B cell (primary cell): ENCODE data around the gene PAQR4. TPM values are rescaled to one million over a fixed set of nuclear protein-coding genes. Genes with fewer than 3 reads are reported as not detected.

Source experiments
- ATAC-seq: fragments of 200-7000 bp; cut with Tn5 transposase; one replicate; pipeline ENCODE4 v1.10.0; 2021; ENCODE audit warnings: low read depth, mild to moderate bottlenecking, moderate number of reproducible peaks, moderate library complexity
- CTCF ChIA-PET: fragments of 350-600 bp; sonication (Branson Sonifier 250); formaldehyde crosslinking; loops from one replicate; lab custom pipeline; 2021; ENCODE audit warnings: antibody characterized with exemption, inconsistent platforms; lab: Charles Lee
- POLR2A ChIA-PET: fragments of 350-600 bp; sonication (Branson Sonifier 250); formaldehyde crosslinking; loops from one replicate; lab custom pipeline; 2021; ENCODE audit warnings: antibody characterized with exemption; lab: Charles Lee
- DNase-seq: peaks from one replicate; pipeline ENCODE4 v3.0.0; 2013
- H2AFZ ChIP-seq: 2 replicates; pipeline ENCODE4 v1.6.1; 2012; ENCODE audit warnings: mild to moderate bottlenecking, low read depth, low read length; ENCODE audit not compliant: insufficient read depth, poor library complexity, severe bottlenecking
- H3K27ac ChIP-seq, 2 donors: 1 replicate in 1 of 2; 2 replicates in 1 of 2; pipeline ENCODE4 v1.5.1; 2012 to 2013; ENCODE audit warnings: low read length in 2 of 2, mild to moderate bottlenecking in 2 of 2, moderate library complexity in 1 of 2
- H3K27me3 ChIP-seq, 4 experiments: fragments of 200-600 bp in 1 of 4; sonication (generic) in 1 of 4; replicated peaks in 1 of 4; 1 replicate in 2 of 4; 2 replicates in 2 of 4; pipeline versions ENCODE4 v1.6.1 to v1.7.0; 2013 to 2016; ENCODE audit warnings: low read length in 3 of 4, mild to moderate bottlenecking in 2 of 4, mixed read lengths in 1 of 4, moderate library complexity in 1 of 4; ENCODE audit not compliant: insufficient read depth in 4 of 4, control insufficient read depth in 3 of 4; ENCODE audit errors: control extremely low read depth in 1 of 4
- H3K36me3 ChIP-seq, 2 experiments: replicated peaks in 1 of 2; 1 replicate in 1 of 2; 2 replicates in 1 of 2; pipeline versions ENCODE4 v1.6.1 to v1.7.1; 2013; ENCODE audit warnings: low read length in 1 of 2; ENCODE audit not compliant: insufficient read depth in 2 of 2, control insufficient read depth in 1 of 2; ENCODE audit errors: control extremely low read depth in 1 of 2, extremely low read depth in 1 of 2
- H3K4me1 ChIP-seq, 2 donors: fragments of 200-600 bp in 1 of 2; sonication (generic) in 1 of 2; 1 replicate in 1 of 2; 2 replicates in 1 of 2; pipeline versions ENCODE4 v1.5.1 to v1.6.1; 2013 to 2017; ENCODE audit warnings: low read length in 2 of 2; ENCODE audit not compliant: control insufficient read depth in 2 of 2, insufficient read depth in 2 of 2
- H3K4me2 ChIP-seq: replicated peaks from 2 replicates; pipeline ENCODE3; 2012; ENCODE audit warnings: mild to moderate bottlenecking, low read depth, low read length; ENCODE audit not compliant: poor library complexity, severe bottlenecking
- H3K4me3 ChIP-seq, 5 experiments: fragments of 200-600 bp in 1 of 5; sonication (generic) in 1 of 5; 1 replicate in 3 of 5; 2 replicates in 2 of 5; pipeline versions ENCODE4 v1.5.1 to v1.7.0; 2011 to 2016; ENCODE audit warnings: low read length in 4 of 5, mild to moderate bottlenecking in 4 of 5, low read depth in 2 of 5, control low read depth in 1 of 5, moderate library complexity in 1 of 5; ENCODE audit not compliant: insufficient read depth in 1 of 5; ENCODE audit errors: control extremely low read depth in 1 of 5, extremely low read depth in 1 of 5
- H3K79me2 ChIP-seq: fragments of 200-600 bp; sonication (generic); one replicate; pipeline ENCODE4 v1.6.0; 2016; ENCODE audit warnings: low read length; ENCODE audit not compliant: control insufficient read depth, insufficient read depth
- H3K9ac ChIP-seq: fragments of 200-600 bp; sonication (generic); 2 replicates; pipeline ENCODE4 v1.6.1; 2017; ENCODE audit warnings: mild to moderate bottlenecking, low read length, moderate library complexity
- H3K9me3 ChIP-seq, 3 donors: one replicate each; pipeline versions ENCODE4 v1.6.1 to v1.7.1; 2013; ENCODE audit warnings: low read length in 2 of 3; ENCODE audit not compliant: control insufficient read depth in 2 of 3, insufficient read depth in 1 of 3; ENCODE audit errors: control extremely low read depth in 1 of 3
- H4K20me1 ChIP-seq: 2 replicates; pipeline ENCODE4 v1.6.0; 2012; ENCODE audit warnings: mild to moderate bottlenecking, low read length; ENCODE audit not compliant: insufficient read depth, control insufficient read depth, poor library complexity, severe bottlenecking
- H3K27ac Mint-ChIP-seq: one replicate; pipeline ENCODE4 v1.8.0; 2021; ENCODE audit warnings: mixed read lengths
- H3K27me3 Mint-ChIP-seq: one replicate; pipeline ENCODE4 v1.8.0; 2021; ENCODE audit warnings: mixed read lengths
- H3K4me1 Mint-ChIP-seq: one replicate; pipeline ENCODE4 v1.8.0; 2021; ENCODE audit warnings: mixed read lengths
- H3K4me3 Mint-ChIP-seq: one replicate; pipeline ENCODE4 v1.8.0; 2021; ENCODE audit warnings: mixed read lengths
- H3K9me3 Mint-ChIP-seq: one replicate; pipeline ENCODE4 v1.8.0; 2022; ENCODE audit warnings: mixed read lengths; ENCODE audit not compliant: insufficient read depth
- CTCF ChIP-seq: fragments of 200-600 bp; IDR thresholded peaks from one replicate; pipeline ENCODE4 v1.8.0; 2022; ENCODE audit warnings: antibody characterized with exemption, mild to moderate bottlenecking
- EZH2 ChIP-seq: IDR thresholded peaks from 2 replicates; pipeline ENCODE4 v1.6.1; 2012; ENCODE audit warnings: borderline replicate concordance, low read depth, mild to moderate bottlenecking, moderate library complexity, low read length; ENCODE audit not compliant: insufficient read depth, poor library complexity, severe bottlenecking
- WGBS: methylation state at CpG from one replicate; pipeline ENCODE4 v1.1.5; 2013; ENCODE audit warnings: missing lambda C conversion rate; ENCODE audit not compliant: insufficient coverage; 5-methylcytosine and 5-hydroxymethylcytosine counted together
- intact Hi-C: fragments of 100-400 bp; cut with micrococcal nuclease; formaldehyde crosslinking; loops from one replicate; pipeline ENCODE4 v1.10.0; 2022
- polyA plus RNA-seq: library from polyadenylated mRNA; depleted of rRNA; stranded (reverse); fragments of >200 nt; gene quantifications from 2 replicates; pipeline ENCODE4 v1.2.3, GENCODE V29; 2012
- total RNA-seq, 2 donors: library from RNA; stranded (reverse); fragments of 120-200 nt in 1 of 2; gene quantifications; 1 replicate in 1 of 2; 2 replicates in 1 of 2; pipeline versions ENCODE4 v1.2.3 to v1.2.4, GENCODE V29; 2013 to 2022

PAQR4 gene
- total and polyA plus RNA-seq, 2 donors (not counting 1 experiment from before 2014, with no cell fraction given): 2.6 to 2.8 TPM

- Histone ChIP-seq H3K36me3 (peaks cover 0 to 26% of the 10 kb centered on the region in 2 experiments), H3K9ac (no peak overlapping the region), H3K4me2 (no peak overlapping the region), H3K27ac (no peak overlapping the region), H3K9me3 (no peaks in the 10 kb centered on the region), H3K4me1 (no peaks in the 10 kb centered on the region), H4K20me1 (no peaks in the 10 kb centered on the region), H3K27me3 (no peaks in the 10 kb centered on the region), H3K4me3 (no peak overlapping the region), H3K79me2 (peaks cover 5% of the 10 kb centered on the region), H2AFZ (no peak overlapping the region)
- WGBS: 95% methylated on average over 29 of the region's 30 CpGs
- ATAC-seq: no peak
- ChIA-PET CTCF (no interaction called here), POLR2A (no interaction called here)
- Mint-ChIP-seq H3K9me3 (no peaks in the 10 kb centered on the region), H3K27me3 (no peaks in the 10 kb centered on the region), H3K27ac (no peak overlapping the region), H3K4me3 (no peak overlapping the region), H3K4me1 (no peaks in the 10 kb centered on the region)
- no peak for DNase-seq
- TF ChIP-seq CTCF: no peak
- TF ChIP-seq EZH2: no peak
- intact Hi-C loops: no loop called here
These were observed 36.0 kb upstream of the PAQR4 start for GRCh38 chr16:2933136-2933535.

GRCh38 chr16:2933701-2934100, 35.4 kb upstream of the PAQR4 start:
- Histone ChIP-seq H3K4me2 (no peak overlapping the region), H3K27ac (no peak overlapping the region), H3K27me3 (no peaks in the 10 kb centered on the region), H2AFZ (no peak overlapping the region), H3K36me3 (peaks cover 0 to 26% of the 10 kb centered on the region in 2 experiments), H3K4me1 (no peaks in the 10 kb centered on the region), H3K9me3 (no peaks in the 10 kb centered on the region), H3K79me2 (peaks cover 3% of the 10 kb centered on the region), H3K4me3 (no peak overlapping the region), H4K20me1 (no peaks in the 10 kb centered on the region), H3K9ac (no peak overlapping the region)
- TF ChIP-seq EZH2 (no peak), CTCF (no peak)
- no peak overlapping the region for H3K27ac Mint-ChIP-seq
- H3K4me1 Mint-ChIP-seq: no peaks in the 10 kb centered on the region
- WGBS: 88% methylated on average over 18 of the region's 22 CpGs
- no peaks in the 10 kb centered on the region for H3K9me3 Mint-ChIP-seq
- ATAC-seq (no peak), DNase-seq (no peak)
- intact Hi-C loops: no loop called here
- no peaks in the 10 kb centered on the region for H3K27me3 Mint-ChIP-seq
- H3K4me3 Mint-ChIP-seq: no peak overlapping the region
- POLR2A ChIA-PET: no interaction called here
- CTCF ChIA-PET: interaction anchor here (1.7 kb wide), 1 partner anchor 12 kb away, joined by 3 read pairs; no protein-coding TSS in a partner anchor
